Endothelial cell of umbilical vein (primary cell): ENCODE results near the gene CD48. TPM values are rescaled to one million over a fixed set of nuclear protein-coding genes. Genes with fewer than 3 reads are reported as not detected.

Experiments used
- BruUV-seq: library from RNA; stranded (reverse); fragments of 400-500 nt; replicated peaks from 2 replicates; lab custom pipeline; 2021; lab: Mats Ljungman, UMichigan
- CTCF ChIA-PET: fragments of 300-600, 350-600 bp; sonication (Branson Sonifier 250); formaldehyde crosslinking; loops from one replicate; lab custom pipeline; 2021; ENCODE audit warnings: antibody characterized with exemption, inconsistent platforms; lab: Charles Lee
- POLR2A ChIA-PET: fragments of 300-600, 350-600 bp; sonication (Branson Sonifier 250); formaldehyde crosslinking; loops from one replicate; lab custom pipeline; 2021; ENCODE audit warnings: antibody characterized with exemption, inconsistent platforms; lab: Charles Lee
- DNase-seq: peaks from one replicate; pipeline ENCODE4 v3.0.0-alpha.2; 2011; ENCODE audit warnings: low read depth, low spot score
- FAIRE-seq: peaks from 2 replicates; lab custom pipeline; 2011; peaks lifted over from hg19 to GRCh38; lab: Jason Lieb, UNC
- H2AFZ ChIP-seq: 2 replicates; pipeline ENCODE4 v1.6.0; 2012; ENCODE audit warnings: low read depth, low read length, control low read depth, inconsistent platforms
- H3K27ac ChIP-seq: 2 replicates; pipeline ENCODE4 v1.5.1; 2011; ENCODE audit warnings: low read depth, mild to moderate bottlenecking, control low read depth, low read length, moderate library complexity; ENCODE audit not compliant: insufficient read depth
- H3K27me3 ChIP-seq, 2 experiments: 2 replicates each; pipeline versions ENCODE4 v1.6.0 to v1.6.1; 2011; ENCODE audit warnings: low read length in 2 of 2, mixed read lengths in 1 of 2; ENCODE audit not compliant: control insufficient read depth in 2 of 2, insufficient read depth in 2 of 2
- H3K36me3 ChIP-seq, 2 experiments: 2 replicates in 1 of 2; 3 replicates in 1 of 2; pipeline ENCODE4 v1.5.1; 2011; ENCODE audit warnings: low read length in 2 of 2, mild to moderate bottlenecking in 1 of 2, moderate library complexity in 1 of 2; ENCODE audit not compliant: control insufficient read depth in 2 of 2, insufficient read depth in 2 of 2; ENCODE audit errors: extremely low read depth in 1 of 2
- H3K4me1 ChIP-seq: 3 replicates; pipeline ENCODE4 v1.5.1; 2011; ENCODE audit warnings: mild to moderate bottlenecking, low read length; ENCODE audit not compliant: control insufficient read depth, insufficient read depth; ENCODE audit errors: extremely low read depth
- H3K4me2 ChIP-seq: 2 replicates; pipeline ENCODE4 v1.6.1; 2011; ENCODE audit warnings: low read length, control low read depth, mixed read lengths; ENCODE audit not compliant: insufficient read depth
- H3K4me3 ChIP-seq, 3 experiments: fragments of 200-600 bp in 1 of 3; sonication (generic), shearing (Covaris generic) in 1 of 3; replicated peaks in 1 of 3; 2 replicates each; pipeline ENCODE4 v1.5.1; 2011 to 2016; ENCODE audit warnings: control low read depth in 3 of 3, low read length in 3 of 3, mild to moderate bottlenecking in 2 of 3, inconsistent platforms in 1 of 3, low read depth in 1 of 3, moderate library complexity in 1 of 3; ENCODE audit not compliant: insufficient read depth in 1 of 3
- H3K79me2 ChIP-seq: 2 replicates; pipeline ENCODE4 v1.6.0; 2012; ENCODE audit warnings: low read length, inconsistent platforms; ENCODE audit not compliant: control insufficient read depth, insufficient read depth
- H3K9ac ChIP-seq: replicated peaks from 2 replicates; pipeline ENCODE3; 2011; ENCODE audit warnings: low read length, control low read depth; ENCODE audit not compliant: insufficient read depth; ENCODE audit errors: extremely low read depth
- H3K9me1 ChIP-seq: replicated peaks from 3 replicates; pipeline ENCODE4 v1.6.0; 2011; ENCODE audit warnings: mild to moderate bottlenecking, low read length; ENCODE audit not compliant: control insufficient read depth, insufficient read depth; ENCODE audit errors: extremely low read depth
- H3K9me3 ChIP-seq: replicated peaks from 2 replicates; pipeline ENCODE4 v1.5.1; 2012; ENCODE audit warnings: low read length, inconsistent platforms; ENCODE audit not compliant: control insufficient read depth, insufficient read depth
- H4K20me1 ChIP-seq: replicated peaks from 2 replicates; pipeline ENCODE3; 2011; ENCODE audit warnings: mild to moderate bottlenecking, low read length; ENCODE audit not compliant: control insufficient read depth, insufficient read depth; ENCODE audit errors: extremely low read depth
- CTCF ChIP-seq, 2 donors: IDR thresholded peaks; 1 replicate in 1 of 2; 2 replicates in 1 of 2; pipeline ENCODE4 v1.5.1; 2011; ENCODE audit warnings: low read length in 2 of 2, mild to moderate bottlenecking in 2 of 2, moderate library complexity in 2 of 2, control low read depth in 1 of 2, inconsistent platforms in 1 of 2, low read depth in 1 of 2; ENCODE audit not compliant: insufficient read depth in 1 of 2; ENCODE audit errors: extremely low read depth in 1 of 2
- FOS ChIP-seq: IDR thresholded peaks from 2 replicates; pipeline ENCODE4 v1.6.1; 2011; ENCODE audit warnings: mild to moderate bottlenecking, low read length, moderate library complexity, borderline replicate concordance; ENCODE audit not compliant: insufficient read depth
- MAX ChIP-seq: IDR thresholded peaks from 2 replicates; pipeline ENCODE4 v1.6.1; 2011; ENCODE audit not compliant: insufficient read depth, insufficient read length
- MYC ChIP-seq: IDR thresholded peaks from one replicate; pipeline ENCODE4 v1.6.1; 2011; ENCODE audit warnings: mild to moderate bottlenecking, low read depth, low read length
- POLR2A ChIP-seq: IDR thresholded peaks from 2 replicates; pipeline ENCODE4 v1.6.1; 2012; ENCODE audit warnings: low read depth, mild to moderate bottlenecking, control low read depth, low read length
- POLR2AphosphoS5 ChIP-seq: IDR thresholded peaks from 2 replicates; pipeline ENCODE4 v1.6.1; 2012; ENCODE audit warnings: low read depth, mild to moderate bottlenecking, control low read depth, low read length, moderate library complexity; ENCODE audit not compliant: insufficient read depth
- dilution Hi-C: fragments of 300-500 bp; cut with MboI; formaldehyde crosslinking; loops from one replicate; pipeline ENCODE4 v1.15.0; 2019; ENCODE audit warnings: low sequenced_read_pairs; ENCODE audit not compliant: extremely low pct_ligation_motif_present
- intact Hi-C: fragments of 100-400 bp; cut with micrococcal nuclease; formaldehyde crosslinking; loops from one replicate; pipeline ENCODE4 v1.10.0; 2022
- polyA plus RNA-seq, 4 experiments: library from polyadenylated mRNA; depleted of rRNA in 3 of 4; stranded (reverse) in 3 of 4; unstranded in 1 of 4; fragments of >200 nt; gene quantifications; 2 replicates each; pipeline versions ENCODE4 v1.2.1 to v1.2.3, GENCODE V29; 2011 to 2012; ENCODE audit warnings: missing spikeins in 1 of 4
- total RNA-seq: library from RNA; stranded (reverse); gene quantifications from 2 replicates; pipeline ENCODE4 v1.2.3, GENCODE V29; 2021

CD48 gene
- total and polyA plus RNA-seq, 2 donors (not counting 3 experiments of a cell fraction or from before 2014, with no cell fraction given) = not detected

GRCh38 chr1:160710517-160711252, 937 bp downstream of the CD48 start:
- Histone ChIP-seq H3K4me1 (no peaks in the 10 kb centered on the region), H2AFZ (no peak overlapping the region), H3K4me3 (no peak overlapping the region), H3K9me1 (no peaks in the 10 kb centered on the region), H3K9me3 (no peaks in the 10 kb centered on the region), H3K9ac (no peak overlapping the region), H3K79me2 (no peaks in the 10 kb centered on the region), H4K20me1 (no peaks in the 10 kb centered on the region), H3K27me3 (peaks cover 4 to 6% of the 10 kb centered on the region in 2 experiments), H3K36me3 (no peaks in the 10 kb centered on the region), H3K27ac (no peak overlapping the region), H3K4me2 (no peak overlapping the region)
- POLR2A ChIA-PET = no interaction called here
- dilution Hi-C loops = no loop called here
- no TSS peak for BruUV-seq
- no peak for DNase-seq
- FAIRE-seq = no peak
- intact Hi-C loops = no loop called here
- TF ChIP-seq FOS (no peak), MYC (no peak), MAX (no peak), POLR2AphosphoS5 (no peak), CTCF (IDR thresholded peaks at IDR 0.05; ENCODE audit: extremely low read depth in 1 of 2, insufficient read depth in 1 of 2, low read depth in 1 of 2, low read length in 2 of 2) (no peak), POLR2A (no peak)
- CTCF ChIA-PET = no interaction called here
